Measurements from ENCODE around the gene KCNF1. TPM values are rescaled to one million over a fixed set of nuclear protein-coding genes. Genes with fewer than 3 reads are reported as not detected.

The KCNF1 gene
- total RNA-seq, 2 experiments from 2014 or later, result not detected

DNA sequence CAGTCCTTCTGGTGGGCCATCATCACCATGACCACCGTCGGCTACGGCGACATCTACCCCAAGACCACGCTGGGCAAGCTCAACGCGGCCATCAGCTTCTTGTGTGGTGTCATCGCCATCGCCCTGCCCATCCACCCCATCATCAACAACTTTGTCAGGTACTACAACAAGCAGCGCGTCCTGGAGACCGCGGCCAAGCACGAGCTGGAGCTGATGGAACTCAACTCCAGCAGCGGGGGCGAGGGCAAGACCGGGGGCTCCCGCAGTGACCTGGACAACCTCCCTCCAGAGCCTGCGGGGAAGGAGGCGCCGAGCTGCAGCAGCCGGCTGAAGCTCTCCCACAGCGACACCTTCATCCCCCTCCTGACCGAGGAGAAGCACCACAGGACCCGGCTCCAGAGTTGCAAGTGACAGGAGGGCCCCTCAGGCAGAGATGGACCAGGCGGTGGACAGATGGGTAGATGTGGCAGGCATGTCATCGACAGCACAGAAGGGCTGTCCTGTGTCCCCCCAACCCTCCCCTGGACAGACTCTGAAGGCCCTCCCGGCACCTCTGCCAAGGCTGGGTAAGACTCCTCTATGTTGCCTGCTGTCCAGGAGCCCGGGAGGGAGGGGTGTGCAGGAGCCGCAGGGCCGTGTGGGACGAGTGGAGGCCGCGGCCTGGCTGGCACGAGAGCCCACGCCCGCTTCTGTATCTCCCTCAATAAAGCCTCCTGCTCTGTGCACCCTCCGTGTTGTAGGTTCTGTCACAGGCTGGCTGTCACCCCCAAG, 2.0 kb downstream of the KCNF1 start:
- Histone ChIP-seq H3K4me2 (ENCODE audit: low read length) (no peak overlapping the region), H2AFZ (ENCODE audit: low read length) (no peak overlapping the region), H3K9me3 (ENCODE audit: low read length) (no peaks in the 10 kb centered on the region), H4K20me1 (ENCODE audit: insufficient read depth, low read length) (no peaks in the 10 kb centered on the region), H3K36me3 (ENCODE audit: insufficient read depth, low read length) (no peaks in the 10 kb centered on the region), H3K4me3 (ENCODE audit: low read depth, low read length, poor library complexity, severe bottlenecking) (no peak overlapping the region), H3K27ac (ENCODE audit: low read depth, low read length, poor library complexity, severe bottlenecking) (no peak overlapping the region), H3K9me2 (ENCODE audit: insufficient read depth, low read length) (no peaks in the 10 kb centered on the region), H3K79me2 (ENCODE audit: insufficient read depth, low read depth, low read length) (no peaks in the 10 kb centered on the region), H3K4me1 (ENCODE audit: insufficient read depth, low read length, poor library complexity, severe bottlenecking) (no peaks in the 10 kb centered on the region)
- CTCF ChIA-PET (ENCODE audit: unreplicated experiment), result no interaction called here
- no TSS peak for BruUV-seq (replicated peaks)
- no peak for TF ChIP-seq EZH2phosphoT487 (IDR thresholded peaks at IDR 0.05; ENCODE audit: borderline replicate concordance, low read depth, low read length)
- TF ChIP-seq, protein P1, sequence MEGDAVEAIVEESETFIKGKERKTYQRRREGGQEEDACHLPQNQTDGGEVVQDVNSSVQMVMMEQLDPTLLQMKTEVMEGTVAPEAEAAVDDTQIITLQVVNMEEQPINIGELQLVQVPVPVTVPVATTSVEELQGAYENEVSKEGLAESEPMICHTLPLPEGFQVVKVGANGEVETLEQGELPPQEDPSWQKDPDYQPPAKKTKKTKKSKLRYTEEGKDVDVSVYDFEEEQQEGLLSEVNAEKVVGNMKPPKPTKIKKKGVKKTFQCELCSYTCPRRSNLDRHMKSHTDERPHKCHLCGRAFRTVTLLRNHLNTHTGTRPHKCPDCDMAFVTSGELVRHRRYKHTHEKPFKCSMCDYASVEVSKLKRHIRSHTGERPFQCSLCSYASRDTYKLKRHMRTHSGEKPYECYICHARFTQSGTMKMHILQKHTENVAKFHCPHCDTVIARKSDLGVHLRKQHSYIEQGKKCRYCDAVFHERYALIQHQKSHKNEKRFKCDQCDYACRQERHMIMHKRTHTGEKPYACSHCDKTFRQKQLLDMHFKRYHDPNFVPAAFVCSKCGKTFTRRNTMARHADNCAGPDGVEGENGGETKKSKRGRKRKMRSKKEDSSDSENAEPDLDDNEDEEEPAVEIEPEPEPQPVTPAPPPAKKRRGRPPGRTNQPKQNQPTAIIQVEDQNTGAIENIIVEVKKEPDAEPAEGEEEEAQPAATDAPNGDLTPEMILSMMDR (conservative IDR thresholded peaks at IDR 0.05; ENCODE audit: low read length), result no peak
- POLR2A ChIA-PET, result no interaction called here
- DNase-seq (ENCODE audit: low spot score), result no peak
- intact Hi-C loops (cut with micrococcal nuclease; ENCODE audit: unreplicated experiment), result no loop called here

DNA sequence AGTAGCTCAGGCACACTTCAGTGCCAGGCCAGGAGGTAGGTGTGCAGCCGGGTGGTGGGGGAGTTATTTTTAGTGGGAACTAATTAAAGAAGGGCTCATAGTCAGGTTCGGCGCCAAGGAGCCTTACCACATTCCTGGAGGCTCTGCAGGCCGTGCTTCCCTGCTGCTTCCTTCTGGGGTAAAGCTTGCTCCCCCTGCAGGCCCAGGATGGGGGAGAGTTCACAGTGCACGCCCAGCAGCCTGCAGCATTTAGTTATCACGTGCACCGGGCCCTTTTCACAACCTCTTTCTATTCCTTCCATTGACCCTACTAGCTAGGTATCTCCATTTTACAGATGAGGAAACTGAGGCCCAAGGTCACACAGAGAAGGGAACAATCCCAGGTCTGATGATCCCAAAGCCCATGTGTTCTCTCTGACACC, 2.5 kb downstream of the KCNF1 start:
- BruUV-seq (replicated peaks), result no TSS peak
- no peak for DNase-seq (ENCODE audit: low spot score)
- H3K4me3 ChIP-seq (ENCODE audit: low read depth, low read length, poor library complexity, severe bottlenecking), result no peak overlapping the region
- H3K4me2 ChIP-seq (ENCODE audit: low read length), result no peak overlapping the region
- H3K4me1 ChIP-seq (ENCODE audit: insufficient read depth, low read length, poor library complexity, severe bottlenecking), result no peaks in the 10 kb centered on the region
- H3K27ac ChIP-seq (ENCODE audit: low read depth, low read length, poor library complexity, severe bottlenecking), result no peak overlapping the region
- ChIA-PET CTCF (ENCODE audit: unreplicated experiment) (no interaction called here), POLR2A (no interaction called here)
- H3K36me3 ChIP-seq (ENCODE audit: insufficient read depth, low read length), result no peaks in the 10 kb centered on the region
- H3K9me3 ChIP-seq (ENCODE audit: low read length), result no peaks in the 10 kb centered on the region
- no peaks in the 10 kb centered on the region for H4K20me1 ChIP-seq (ENCODE audit: insufficient read depth, low read length)
- H2AFZ ChIP-seq (ENCODE audit: low read length), result no peak overlapping the region
- no peaks in the 10 kb centered on the region for H3K9me2 ChIP-seq (ENCODE audit: insufficient read depth, low read length)
- no peak for TF ChIP-seq EZH2phosphoT487 (IDR thresholded peaks at IDR 0.05; ENCODE audit: borderline replicate concordance, low read depth, low read length)
- TF ChIP-seq, protein P1 (conservative IDR thresholded peaks at IDR 0.05; ENCODE audit: low read length), result peak; percentile 45
- intact Hi-C loops (cut with micrococcal nuclease; ENCODE audit: unreplicated experiment), result no loop called here
- H3K79me2 ChIP-seq (ENCODE audit: insufficient read depth, low read depth, low read length), result no peaks in the 10 kb centered on the region

DNA sequence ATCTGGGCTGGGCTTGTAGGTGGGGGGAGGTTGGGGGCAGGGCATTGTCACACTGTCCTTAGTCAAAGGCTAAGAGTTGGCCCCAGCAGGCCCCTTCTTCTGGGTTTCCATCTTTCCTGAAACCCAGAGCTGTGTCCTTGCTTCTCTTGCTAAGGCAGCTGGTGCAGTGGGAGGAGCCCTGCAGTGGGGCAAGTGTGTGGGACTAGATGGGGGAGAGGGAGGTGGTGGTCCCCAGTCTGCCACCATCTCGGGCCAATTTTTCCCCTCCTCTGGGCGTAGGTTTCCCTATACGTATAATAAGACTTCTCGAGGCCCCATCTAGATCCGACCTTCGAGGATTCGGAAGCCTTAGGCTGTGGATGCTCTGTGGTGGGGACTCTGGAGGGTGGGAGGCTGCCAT, 3.5 kb downstream of the KCNF1 start:
- no TSS peak for BruUV-seq (replicated peaks)
- H3K27ac ChIP-seq (ENCODE audit: low read depth, low read length, poor library complexity, severe bottlenecking), result no peak overlapping the region
- no peaks in the 10 kb centered on the region for H4K20me1 ChIP-seq (ENCODE audit: insufficient read depth, low read length)
- H3K9me3 ChIP-seq (ENCODE audit: low read length), result no peaks in the 10 kb centered on the region
- DNase-seq (ENCODE audit: low spot score), result no peak
- no peaks in the 10 kb centered on the region for H3K9me2 ChIP-seq (ENCODE audit: insufficient read depth, low read length)
- H3K4me1 ChIP-seq (ENCODE audit: insufficient read depth, low read length, poor library complexity, severe bottlenecking), result peaks cover 5% of the 10 kb centered on the region
- H3K4me2 ChIP-seq (ENCODE audit: low read length), result no peak overlapping the region
- H3K36me3 ChIP-seq (ENCODE audit: insufficient read depth, low read length), result no peaks in the 10 kb centered on the region
- H2AFZ ChIP-seq (ENCODE audit: low read length), result no peak overlapping the region
- intact Hi-C loops (cut with micrococcal nuclease; ENCODE audit: unreplicated experiment), result no loop called here
- TF ChIP-seq, protein P1 (conservative IDR thresholded peaks at IDR 0.05; ENCODE audit: low read length), result no peak
- no peak for TF ChIP-seq EZH2phosphoT487 (IDR thresholded peaks at IDR 0.05; ENCODE audit: borderline replicate concordance, low read depth, low read length)
- CTCF ChIA-PET (ENCODE audit: unreplicated experiment), result no interaction called here
- POLR2A ChIA-PET, result interaction anchor here (0.6 kb wide), 1 partner anchor 145 kb away, joined by 3 read pairs; no protein-coding TSS in a partner anchor
- H3K4me3 ChIP-seq (ENCODE audit: low read depth, low read length, poor library complexity, severe bottlenecking), result no peak overlapping the region
- no peaks in the 10 kb centered on the region for H3K79me2 ChIP-seq (ENCODE audit: insufficient read depth, low read depth, low read length)

Measured in OCI-LY7 (cell line).